GM18499 (cell line): Measurements from ENCODE around the gene AQP12A.
"Not testable (repeated sequence)": the region's sequence is repeated elsewhere in the genome, so short reads cannot be mapped to it uniquely, and the experiment has no call there.

Source experiments
- ATAC-seq: cut with Tn5 transposase; IDR thresholded peaks from one replicate; pipeline ENCODE4 v1.9.1; 2021; ENCODE audit warnings: moderate number of reproducible peaks; ENCODE audit not compliant: insufficient read depth, unreplicated experiment

AQP12A gene, protein sequence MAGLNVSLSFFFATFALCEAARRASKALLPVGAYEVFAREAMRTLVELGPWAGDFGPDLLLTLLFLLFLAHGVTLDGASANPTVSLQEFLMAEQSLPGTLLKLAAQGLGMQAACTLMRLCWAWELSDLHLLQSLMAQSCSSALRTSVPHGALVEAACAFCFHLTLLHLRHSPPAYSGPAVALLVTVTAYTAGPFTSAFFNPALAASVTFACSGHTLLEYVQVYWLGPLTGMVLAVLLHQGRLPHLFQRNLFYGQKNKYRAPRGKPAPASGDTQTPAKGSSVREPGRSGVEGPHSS

DNA sequence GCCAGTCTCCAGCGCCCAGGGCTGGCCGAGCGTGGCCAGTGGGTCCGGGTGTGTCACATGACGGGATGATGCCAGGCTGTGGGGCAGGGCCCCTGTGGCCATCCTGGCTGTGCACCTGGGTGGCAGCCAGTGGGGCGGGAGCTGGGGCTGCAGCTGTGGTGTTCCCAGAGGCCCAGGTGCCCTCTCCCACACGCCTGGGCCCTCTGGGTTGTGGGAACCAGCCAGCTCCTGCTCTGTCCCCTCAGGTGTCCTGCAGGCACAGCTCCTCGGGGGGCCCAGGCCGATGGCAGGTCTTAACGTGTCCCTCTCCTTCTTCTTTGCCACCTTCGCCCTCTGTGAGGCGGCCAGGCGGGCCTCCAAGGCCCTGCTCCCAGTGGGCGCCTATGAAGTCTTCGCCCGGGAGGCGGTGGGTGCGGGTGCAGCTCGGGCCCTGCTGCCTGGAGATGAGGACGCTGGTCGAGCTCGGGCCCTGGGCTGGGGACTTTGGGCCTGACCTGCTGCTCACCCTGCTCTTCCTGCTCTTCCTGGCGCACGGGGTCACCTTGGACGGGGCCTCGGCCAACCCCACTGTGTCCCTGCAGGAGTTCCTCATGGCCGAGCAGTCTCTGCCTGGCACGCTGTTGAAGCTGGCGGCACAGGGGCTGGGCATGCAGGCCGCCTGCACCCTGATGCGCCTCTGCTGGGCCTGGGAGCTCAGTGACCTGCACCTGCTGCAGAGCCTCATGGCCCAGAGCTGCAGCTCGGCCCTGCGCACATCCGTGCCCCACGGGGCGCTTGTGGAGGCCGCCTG, at the start of gene AQP12A:
Gene AQP12A (plus strand): TSS at position 236 of the 790 bp plus-strand sequence. CDS start 48 bp downstream, at position 284.
- ATAC-seq, result not testable (repeated sequence)

DNA sequence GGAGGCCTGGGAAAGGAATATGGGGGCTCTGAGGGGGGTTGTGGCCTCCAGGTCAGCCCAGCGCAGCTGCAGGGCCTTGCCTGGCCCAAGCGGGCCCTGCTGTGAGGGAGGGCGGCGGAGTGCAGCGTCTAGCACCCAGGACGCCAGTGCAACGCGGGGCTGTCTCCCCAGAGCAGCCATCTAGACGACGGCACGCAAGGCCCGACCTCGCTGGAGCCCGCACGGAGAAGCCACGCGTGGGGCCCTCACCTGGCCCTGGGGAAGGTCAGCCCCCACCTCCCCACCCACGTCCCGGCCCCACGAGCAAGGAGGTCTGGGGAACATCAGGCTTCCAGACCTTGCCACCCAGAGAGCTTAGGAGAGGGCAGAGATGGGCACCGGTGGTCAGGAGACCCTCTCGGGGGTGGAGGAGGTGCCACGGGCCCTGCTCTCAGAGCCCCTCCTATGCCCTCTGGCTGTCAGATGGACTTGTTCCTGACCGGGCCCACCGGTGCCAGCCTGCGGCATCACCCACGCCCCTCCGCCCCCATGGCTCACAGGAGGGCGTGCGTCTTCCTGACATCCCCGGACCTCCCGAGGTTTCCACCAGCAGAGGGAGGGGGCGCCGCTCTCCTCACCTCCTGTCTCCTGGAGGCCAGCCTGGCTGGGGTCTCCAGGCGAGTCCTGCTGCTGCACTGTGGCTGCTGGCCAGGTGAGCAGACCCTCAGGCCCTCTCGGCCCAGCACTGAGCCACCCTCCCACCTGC, 49.4 kb upstream of the AQP12A start:
- ATAC-seq, result no peak

DNA sequence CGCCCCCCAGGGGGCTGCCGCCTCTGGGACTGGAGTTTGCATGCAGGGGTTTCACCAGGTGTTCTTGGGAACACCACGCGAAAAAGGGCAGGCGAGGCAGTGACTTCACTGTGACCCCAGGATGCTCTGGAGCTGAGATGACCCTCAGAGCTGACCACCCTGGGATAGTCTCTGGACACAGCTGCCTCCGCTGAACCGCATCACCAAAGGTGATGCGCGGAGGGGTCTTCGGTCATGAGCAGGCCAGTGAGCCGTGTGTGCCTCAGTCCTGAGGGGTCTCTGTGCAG, 48.9 kb upstream of the AQP12A start:
- ATAC-seq, result no peak

DNA sequence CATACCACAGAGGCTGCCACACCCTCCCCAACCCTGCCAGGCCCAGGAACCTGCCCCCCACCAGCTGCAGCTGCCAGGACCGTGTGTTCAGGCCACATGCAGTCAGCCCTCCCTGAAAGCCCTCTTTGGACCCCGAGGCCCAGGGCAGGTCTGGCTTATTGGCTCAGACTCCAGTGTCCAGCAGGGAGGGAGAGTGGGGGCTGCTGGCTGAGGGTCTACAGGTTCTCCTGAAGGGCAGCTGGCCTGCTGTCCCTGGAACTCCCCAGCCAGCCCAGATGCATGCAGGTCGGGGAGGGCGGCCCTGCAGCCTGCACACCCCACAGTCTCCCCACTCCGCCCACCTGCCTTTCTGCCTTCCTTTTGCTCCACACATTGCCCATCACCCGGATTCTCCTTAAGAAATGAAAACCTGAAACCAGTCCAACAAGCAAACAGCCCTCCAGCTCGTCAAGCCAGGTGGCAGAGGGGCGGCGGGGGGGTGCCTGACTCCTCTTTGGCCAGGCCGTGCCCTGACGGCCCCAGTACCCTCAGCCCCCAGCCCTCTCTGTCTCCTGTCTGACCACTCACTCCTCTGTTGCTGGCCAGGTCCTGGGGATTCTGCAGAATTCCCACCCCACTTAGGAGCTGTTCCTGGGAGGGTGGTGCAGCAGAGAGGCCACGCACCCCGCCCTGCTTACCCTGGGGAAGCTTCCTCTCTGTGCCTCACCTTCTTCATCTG, 48.4 kb upstream of the AQP12A start:
- ATAC-seq, result no peak

DNA sequence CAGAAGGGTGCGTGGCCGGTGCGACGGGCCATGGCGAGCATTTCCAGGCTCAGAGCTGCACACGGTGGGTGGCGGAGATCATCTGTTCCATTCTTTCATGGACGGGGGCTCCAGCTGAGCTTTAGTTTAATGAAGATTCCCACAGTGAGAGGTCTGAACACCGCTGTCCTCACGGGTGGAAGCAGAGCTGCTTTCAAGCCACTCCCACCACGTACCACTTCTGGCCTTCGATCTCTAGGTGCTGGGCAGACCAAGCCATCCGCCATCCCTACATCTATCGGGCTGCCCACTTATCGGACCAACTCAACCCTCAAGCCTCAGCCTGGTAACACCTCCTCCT, 47.9 kb upstream of the AQP12A start:
- ATAC-seq, result no peak

DNA sequence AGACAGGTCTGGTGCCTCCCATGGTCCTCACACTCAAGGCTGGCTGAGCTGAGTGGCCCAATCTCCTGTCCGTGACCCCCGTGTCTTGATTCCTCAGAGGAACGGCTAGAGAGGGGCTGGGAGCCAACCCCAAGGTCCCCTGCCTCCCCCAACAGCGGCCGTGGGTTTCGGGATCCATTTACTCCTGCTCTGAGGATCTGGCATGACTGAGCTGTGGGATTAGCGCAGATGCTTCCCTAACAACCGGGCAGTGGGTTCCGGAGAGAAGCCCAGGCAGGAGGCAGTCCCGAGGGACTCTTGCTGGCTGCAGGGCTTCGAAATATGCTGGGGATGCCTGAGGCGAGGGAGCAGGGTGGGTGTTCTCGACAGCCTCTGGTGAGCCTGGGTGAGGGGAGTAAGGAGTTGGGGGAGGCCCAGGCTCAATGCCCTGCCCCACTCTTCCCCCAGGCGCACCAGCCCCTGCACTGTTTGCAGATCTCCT, 47.5 kb upstream of the AQP12A start:
- no peak for ATAC-seq

DNA sequence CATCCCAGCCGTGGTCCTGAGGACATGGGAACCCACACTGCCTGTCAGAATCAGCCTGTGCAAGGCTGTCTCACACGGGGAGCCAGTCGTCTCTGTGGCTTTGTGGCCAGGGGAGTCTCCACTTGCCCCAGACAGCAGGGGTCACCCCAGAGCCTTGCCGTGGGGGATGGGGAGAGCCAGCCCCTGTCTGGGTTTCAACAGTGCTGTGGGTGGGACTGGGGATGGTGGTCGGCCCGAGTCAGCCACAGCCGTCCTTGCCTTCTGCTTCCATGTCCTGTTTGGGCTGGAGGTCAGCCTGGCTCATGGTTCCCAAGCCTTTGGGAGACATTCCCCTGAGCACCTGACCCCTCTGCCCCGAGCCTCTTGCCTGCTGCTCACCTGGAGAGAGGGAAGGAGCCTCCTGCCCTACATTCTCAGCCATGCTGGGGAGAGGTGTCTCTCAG, 46.8 kb upstream of the AQP12A start:
- ATAC-seq, result no peak

DNA sequence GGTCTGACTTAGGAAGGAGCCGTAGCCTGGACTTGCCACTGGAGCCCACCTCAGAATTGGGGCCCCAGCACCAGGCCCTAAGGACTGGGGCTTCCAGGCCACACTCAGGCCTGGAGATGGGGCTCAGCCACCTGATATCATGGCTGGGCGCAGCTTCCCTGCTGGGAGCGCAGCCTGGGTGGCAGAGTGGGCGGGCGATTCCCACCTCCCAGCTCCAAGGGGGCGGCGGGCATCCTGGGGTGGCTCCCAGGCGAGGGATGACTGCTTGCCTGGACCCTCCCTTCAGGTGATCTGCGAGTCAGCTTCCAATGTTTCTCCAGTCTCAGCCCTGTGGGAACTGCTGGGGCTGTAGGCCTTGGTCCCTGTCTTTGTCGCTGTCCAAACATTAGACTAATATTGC, 46.3 kb upstream of the AQP12A start:
- no peak for ATAC-seq

DNA sequence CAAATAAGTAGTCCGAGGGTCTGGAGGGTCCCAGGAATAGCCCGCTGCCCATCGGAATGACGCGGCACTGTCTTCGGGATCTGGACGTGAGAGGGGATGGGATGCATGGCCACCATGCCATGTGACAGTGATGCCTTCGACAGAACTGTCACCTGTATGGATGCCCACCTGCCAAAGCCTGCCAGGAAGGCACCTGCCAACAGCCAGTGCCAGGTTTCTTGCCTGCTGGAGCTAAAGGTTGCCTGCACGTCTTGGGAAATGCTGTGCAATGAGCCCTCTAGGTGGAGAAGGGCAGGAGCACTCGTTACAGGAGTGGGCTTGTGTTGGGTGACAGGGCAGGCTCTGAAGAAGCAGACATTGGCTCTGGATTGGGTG, 45.9 kb upstream of the AQP12A start:
- no peak for ATAC-seq

DNA sequence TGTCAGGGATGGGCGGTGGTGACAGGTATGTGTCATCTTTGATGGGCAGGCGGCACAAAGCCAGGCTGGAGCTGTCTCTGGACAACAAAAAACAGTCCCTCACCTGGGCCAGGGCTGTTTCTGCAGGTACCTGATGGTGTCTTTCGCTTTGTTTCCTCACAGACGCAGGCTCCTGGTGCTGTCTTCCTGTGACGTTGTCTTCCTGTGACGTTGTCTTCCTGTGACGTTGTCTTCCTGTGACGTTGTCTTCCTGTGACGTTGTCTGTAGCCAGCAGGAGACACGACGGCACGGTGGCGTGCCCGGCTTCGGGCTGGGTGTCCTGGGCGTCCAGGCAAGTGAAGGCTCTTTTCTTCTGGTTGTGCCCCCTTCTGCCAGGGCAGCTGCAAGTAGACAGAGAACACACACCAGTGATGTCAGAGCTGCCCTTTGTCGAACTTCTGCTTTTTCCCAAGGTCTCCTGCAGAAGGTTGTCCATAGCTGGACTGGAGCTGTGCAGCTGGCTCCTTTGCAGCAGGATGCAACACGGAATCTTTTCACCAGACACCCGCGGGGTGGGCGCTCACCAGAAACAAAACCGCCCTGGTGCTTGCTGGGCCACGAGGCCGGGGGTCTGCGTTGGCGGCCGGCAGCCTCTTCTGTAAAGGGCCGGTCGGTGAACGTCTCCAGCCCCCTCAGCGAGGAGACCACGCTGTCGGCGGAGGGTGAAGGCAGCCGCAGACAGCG, 45.3 kb upstream of the AQP12A start:
- ATAC-seq, result no peak

DNA sequence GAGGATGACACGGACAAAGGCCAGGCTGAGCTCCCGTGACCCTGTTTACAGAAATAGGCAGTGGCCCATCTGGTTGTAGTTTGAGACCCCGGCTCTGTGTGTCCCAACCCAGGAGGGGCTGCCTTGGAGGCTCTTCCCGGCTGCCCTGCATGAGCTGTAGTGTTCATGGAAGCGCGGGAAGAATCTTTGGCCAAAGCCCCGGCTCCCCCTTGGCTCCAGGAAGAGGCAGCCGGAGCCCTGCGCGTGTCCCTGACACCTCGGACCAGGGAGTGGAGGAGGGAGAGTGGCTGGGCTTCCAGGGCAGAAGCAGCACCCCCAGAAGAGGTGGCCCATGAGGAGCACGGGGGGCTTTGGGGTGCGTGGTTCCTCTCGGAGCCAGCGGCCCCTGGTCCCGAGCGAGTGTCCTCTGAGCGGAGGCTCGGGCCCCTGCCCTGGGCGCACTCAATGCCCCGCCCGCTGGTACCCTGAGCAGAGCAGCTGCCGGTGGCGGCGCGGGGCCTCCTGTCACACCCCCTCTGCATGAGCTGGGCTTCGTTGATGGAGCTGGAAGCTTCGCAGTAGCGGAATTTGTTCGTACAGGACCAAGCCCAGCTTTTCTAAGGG, 44.7 kb upstream of the AQP12A start:
- no peak for ATAC-seq

DNA sequence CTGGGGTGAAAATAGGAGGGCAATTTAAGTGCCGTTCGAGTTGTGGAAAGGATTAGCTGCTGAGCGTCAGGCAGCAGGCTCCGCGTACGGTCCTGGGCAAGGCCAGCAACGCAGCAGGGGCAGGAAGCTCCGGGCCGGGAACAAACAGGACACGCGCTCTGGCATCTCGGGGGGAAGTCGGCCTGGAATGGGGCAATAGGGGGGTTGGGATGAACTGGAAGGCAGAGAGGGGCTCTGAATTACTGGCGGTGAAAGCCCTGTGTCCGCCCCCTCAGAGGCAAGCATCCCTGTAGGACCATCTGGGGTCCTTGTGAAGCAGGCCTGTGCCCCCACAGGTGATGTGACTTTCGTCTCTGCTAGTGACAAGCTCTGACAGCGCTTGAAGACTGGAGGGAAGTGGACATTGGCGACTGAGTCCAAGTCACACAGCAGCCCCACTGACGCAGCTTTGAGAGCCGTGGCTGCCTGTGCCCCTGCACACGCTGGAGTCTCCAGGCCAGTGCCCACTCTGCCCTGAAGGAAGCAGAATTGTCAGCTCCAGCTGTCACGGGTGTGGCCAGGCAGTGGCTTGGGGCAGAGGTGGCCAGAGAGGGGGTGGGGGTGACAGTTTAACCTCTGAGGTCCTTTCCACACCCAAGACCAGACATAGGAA, 44.0 kb upstream of the AQP12A start:
- no peak for ATAC-seq

DNA sequence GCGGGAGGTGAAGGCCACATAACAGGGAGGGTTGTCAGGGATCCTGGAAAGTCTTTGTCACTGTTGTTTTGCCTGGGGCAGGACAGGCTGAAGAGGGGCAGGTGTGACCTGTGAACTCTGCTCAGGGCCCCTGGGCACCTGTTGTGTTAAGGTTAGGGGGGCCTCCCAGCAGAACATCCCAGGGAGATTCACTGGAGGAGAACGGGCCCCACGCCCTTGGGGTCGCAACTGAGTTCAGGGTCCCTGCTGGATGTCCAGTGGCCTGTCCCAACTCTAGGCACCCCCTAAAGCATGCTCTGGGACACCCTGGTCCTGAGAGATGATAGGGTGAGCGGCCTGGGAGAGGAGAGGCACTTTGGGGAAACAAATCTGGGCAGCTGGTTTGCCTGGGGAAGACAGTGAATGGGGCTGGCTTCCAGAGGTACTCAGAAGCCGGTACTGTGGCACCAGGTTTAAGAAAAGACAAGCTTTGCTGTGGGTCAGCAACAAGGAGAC, 43.5 kb upstream of the AQP12A start:
- ATAC-seq, result no peak

DNA sequence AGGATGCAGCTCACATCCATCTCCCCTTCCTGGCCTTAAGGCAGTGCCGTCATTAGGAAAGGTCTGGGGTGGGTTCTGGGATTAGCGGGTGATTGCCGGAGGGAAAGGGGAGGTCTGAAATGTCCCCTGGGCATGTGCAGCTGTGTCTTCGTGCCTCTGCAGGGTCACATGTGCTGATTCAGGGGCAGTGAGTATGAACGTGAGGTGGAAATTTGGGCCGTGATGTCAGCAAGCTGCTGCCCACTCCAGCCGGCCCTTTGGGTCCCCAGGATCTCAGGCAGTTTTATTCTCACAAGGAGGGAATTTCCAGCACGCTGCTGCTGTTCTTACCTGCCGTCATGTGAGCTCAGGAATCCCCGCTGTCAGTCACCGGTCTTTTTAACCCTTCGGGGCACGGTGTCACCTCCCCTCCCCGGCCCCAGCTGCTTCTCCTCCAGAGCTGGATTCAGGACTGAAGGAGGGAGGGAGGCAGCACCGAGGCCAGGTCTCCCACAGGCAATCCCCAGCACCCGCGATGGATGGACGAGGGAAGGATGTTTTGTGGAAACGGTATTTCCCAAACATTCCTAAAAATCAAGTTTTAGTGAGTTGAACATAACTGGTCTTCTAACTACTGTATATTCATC, 42.9 kb upstream of the AQP12A start:
- ATAC-seq, result no peak

DNA sequence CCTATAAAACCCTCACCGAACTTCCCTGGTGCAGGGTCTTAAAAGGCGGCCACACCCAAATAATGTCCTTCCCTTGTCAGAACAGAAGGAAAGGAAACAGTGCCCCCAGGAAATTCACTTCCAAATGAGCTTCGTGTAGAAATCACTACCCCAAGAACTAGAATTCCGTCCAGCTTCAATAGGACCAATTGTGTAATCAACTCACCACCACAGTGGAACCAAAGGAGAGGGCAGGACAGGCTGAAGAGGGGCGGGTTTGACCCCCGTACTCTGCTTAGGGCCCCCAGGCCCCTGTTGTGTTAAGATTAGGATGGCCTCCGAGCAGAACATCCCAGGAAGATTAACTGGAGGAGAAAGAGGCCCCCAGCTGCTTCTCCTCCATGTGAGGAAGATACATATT, 42.3 kb upstream of the AQP12A start:
- no peak for ATAC-seq

DNA sequence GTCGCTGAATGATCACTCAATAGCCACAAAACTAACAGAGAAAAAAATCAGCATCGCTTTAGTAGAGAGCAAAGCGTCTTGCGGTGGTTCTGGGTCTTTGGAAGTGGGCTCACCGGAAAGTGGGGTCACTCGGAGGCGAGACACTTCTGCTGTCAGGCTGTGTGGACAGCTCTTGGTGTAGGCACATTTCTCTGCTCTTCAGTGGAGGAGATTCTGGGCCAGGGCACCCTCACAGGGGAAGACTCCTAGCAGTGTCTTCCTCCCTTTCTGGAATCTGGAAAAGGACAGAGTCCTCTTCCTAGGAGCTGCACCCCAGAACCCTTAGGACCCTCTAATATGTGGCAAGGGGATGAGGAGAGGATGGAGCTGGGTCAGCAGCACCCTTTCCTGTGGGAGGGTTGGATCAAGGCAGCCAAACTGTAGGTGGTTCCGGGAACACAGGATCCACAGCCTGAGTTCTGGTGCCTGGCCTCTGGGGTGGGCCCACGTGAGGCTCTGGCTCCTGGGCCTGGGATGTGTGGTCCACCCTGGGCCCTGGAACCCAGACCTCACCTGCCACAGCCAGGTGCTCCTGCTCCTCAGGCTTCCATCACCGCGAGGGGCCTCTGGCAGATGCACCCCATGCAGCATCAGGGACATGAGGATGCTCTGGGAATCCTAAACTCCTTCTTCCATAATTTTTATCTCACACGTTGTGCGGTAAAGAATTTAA, 41.3 kb upstream of the AQP12A start:
- ATAC-seq, result no peak

DNA sequence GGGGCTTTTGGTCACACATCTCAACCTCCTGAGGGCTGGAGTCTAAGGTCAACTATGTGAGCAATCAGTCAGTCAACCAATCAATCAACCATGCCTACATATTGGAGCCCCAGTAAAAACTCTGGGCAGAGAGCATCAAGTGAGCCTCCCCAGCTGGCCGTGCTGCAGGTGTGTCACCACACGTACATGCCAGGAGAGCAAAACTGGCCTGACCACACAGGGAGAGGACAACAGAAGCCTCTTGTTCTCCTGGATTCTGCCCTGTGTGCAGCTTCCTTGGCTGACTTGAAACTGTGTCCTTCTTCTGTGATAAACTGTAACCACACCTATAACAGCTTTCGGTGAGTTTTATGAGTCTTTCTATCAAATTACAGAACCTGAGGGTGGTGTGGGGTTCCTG, 40.5 kb upstream of the AQP12A start:
- ATAC-seq, result no peak
